Vagina (tissue), 2 donors: ENCODE results near the gene RTP1. TPM values are rescaled to one million over a fixed set of nuclear protein-coding genes. Genes with fewer than 3 reads are reported as not detected.
"Not testable (repeated sequence)": the region's sequence is repeated elsewhere in the genome, so short reads cannot be mapped to it uniquely, and the experiment has no call there.

Experiments used
- DNase-seq, 2 donors: peaks; one replicate each; pipeline ENCODE4 v3.0.0-alpha.2; 2017; ENCODE audit errors: extremely low spot score in 2 of 2
- H3K27ac ChIP-seq: fragments of 200-600 bp; sonication (generic); one replicate; pipeline ENCODE4 v1.5.1; 2019
- H3K27me3 ChIP-seq: fragments of 200-600 bp; sonication (generic); one replicate; pipeline ENCODE4 v1.5.1; 2019
- H3K36me3 ChIP-seq, 2 donors: fragments of 200-600 bp; sonication (generic); one replicate each; pipeline ENCODE4 v1.5.1; 2017 to 2019
- H3K4me1 ChIP-seq: fragments of 200-600 bp; sonication (generic); one replicate; pipeline ENCODE4 v1.5.1; 2019
- H3K4me3 ChIP-seq, 2 donors: fragments of 200-600 bp; sonication (generic); 1 replicate in 1 of 2; 2 replicates in 1 of 2; pipeline ENCODE4 v1.5.1; 2016 to 2019
- H3K9me3 ChIP-seq: fragments of 200-600 bp; sonication (generic); one replicate; pipeline ENCODE4 v1.5.1; 2019
- POLR2A ChIP-seq, 2 donors: fragments of 450-650 bp; IDR thresholded peaks; one replicate each; pipeline ENCODE4 v1.6.1; 2017; ENCODE audit warnings: antibody characterized with exemption in 2 of 2, mild to moderate bottlenecking in 2 of 2, moderate library complexity in 2 of 2
- POLR2AphosphoS5 ChIP-seq, 2 donors: sonication (generic); formaldehyde crosslinking; IDR thresholded peaks; one replicate each; pipeline ENCODE4 v1.9.0; 2017; ENCODE audit warnings: antibody characterized with exemption in 2 of 2, mild to moderate bottlenecking in 2 of 2, low read depth in 1 of 2; ENCODE audit not compliant: insufficient read depth in 1 of 2
- intact Hi-C: fragments of 100-400 bp; cut with DNase I; formaldehyde crosslinking; loops from one replicate; pipeline ENCODE4 v1.15.1; 2023
- total RNA-seq: library from RNA; depleted of rRNA; stranded (reverse); fragments of >200 nt; gene quantifications from one replicate; pipeline ENCODE4 v1.2.3, GENCODE V29; 2016
- TF ChIP-seq, protein P1 (sequence below), 3 experiments: fragments of 450-650 bp in 2 of 3; fragments of 200-600 bp in 1 of 3; sonication (generic) in 1 of 3; IDR thresholded peaks; one replicate each; pipeline ENCODE4 v1.5.1; 2017 to 2019; ENCODE audit warnings: antibody characterized with exemption in 3 of 3, mild to moderate bottlenecking in 2 of 3, moderate library complexity in 2 of 3

The RTP1 gene
- total RNA-seq, 1 donor from 2014 or later: not detected

DNA sequence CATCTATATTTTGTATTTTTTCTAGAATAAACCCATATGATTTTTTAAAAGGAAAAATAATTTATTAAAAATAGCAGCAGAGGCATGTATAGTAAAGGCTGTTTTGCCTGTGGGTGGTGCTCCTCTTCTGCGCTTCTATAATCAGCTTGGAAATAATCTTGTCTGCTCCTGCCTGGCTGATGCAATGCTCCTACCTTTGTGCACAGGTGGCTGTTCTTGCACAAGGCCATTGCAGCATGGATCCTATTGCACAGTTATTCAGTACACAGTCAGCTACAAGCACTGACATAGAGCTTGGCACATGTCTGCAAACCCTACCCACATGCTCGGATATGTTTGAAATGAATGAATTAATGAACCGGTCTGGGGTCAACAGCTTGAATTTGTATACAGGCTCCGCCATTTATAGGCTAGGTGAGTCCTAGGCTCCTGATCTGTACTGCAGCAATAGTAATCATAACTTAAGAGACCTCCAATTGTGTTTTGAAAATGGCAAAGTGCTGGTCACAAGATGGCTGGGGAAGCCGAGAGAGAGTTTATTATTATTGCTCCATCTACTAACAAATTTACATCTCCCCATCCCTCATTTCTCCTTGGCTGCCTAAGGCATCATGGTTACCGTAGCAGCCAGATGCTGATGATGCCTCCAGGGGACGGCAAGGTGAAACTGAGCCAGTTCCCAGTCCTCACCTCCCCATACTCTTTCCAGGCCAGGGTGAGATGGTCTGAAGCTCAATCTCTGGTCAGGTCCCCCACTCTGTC, 532 bp upstream of the RTP1 start:
- TF ChIP-seq, protein P1, sequence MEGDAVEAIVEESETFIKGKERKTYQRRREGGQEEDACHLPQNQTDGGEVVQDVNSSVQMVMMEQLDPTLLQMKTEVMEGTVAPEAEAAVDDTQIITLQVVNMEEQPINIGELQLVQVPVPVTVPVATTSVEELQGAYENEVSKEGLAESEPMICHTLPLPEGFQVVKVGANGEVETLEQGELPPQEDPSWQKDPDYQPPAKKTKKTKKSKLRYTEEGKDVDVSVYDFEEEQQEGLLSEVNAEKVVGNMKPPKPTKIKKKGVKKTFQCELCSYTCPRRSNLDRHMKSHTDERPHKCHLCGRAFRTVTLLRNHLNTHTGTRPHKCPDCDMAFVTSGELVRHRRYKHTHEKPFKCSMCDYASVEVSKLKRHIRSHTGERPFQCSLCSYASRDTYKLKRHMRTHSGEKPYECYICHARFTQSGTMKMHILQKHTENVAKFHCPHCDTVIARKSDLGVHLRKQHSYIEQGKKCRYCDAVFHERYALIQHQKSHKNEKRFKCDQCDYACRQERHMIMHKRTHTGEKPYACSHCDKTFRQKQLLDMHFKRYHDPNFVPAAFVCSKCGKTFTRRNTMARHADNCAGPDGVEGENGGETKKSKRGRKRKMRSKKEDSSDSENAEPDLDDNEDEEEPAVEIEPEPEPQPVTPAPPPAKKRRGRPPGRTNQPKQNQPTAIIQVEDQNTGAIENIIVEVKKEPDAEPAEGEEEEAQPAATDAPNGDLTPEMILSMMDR (IDR thresholded peaks at IDR 0.05): no peak
- TF ChIP-seq POLR2A (IDR thresholded peaks at IDR 0.05): no peak
- no peak for TF ChIP-seq POLR2AphosphoS5 (IDR thresholded peaks at IDR 0.05; ENCODE audit: insufficient read depth in 1 of 2, low read depth in 1 of 2)
- Histone ChIP-seq H3K9me3 (no peaks in the 10 kb centered on the region), H3K27ac (no peak overlapping the region), H3K27me3 (no peaks in the 10 kb centered on the region), H3K4me1 (no peaks in the 10 kb centered on the region), H3K36me3 (no peaks in the 10 kb centered on the region), H3K4me3 (no peak overlapping the region)
- DNase-seq: no peak
- intact Hi-C loops: no loop called here

- no peaks in the 10 kb centered on the region for H3K9me3 ChIP-seq
- H3K36me3 ChIP-seq: no peaks in the 10 kb centered on the region
- H3K4me1 ChIP-seq: no peaks in the 10 kb centered on the region
- no peak overlapping the region for H3K4me3 ChIP-seq
- no peak for DNase-seq
- no peaks in the 10 kb centered on the region for H3K27me3 ChIP-seq
- TF ChIP-seq, protein P1 (IDR thresholded peaks at IDR 0.05): no peak
- TF ChIP-seq POLR2A (IDR thresholded peaks at IDR 0.05) (no peak), POLR2AphosphoS5 (IDR thresholded peaks at IDR 0.05; ENCODE audit: insufficient read depth in 1 of 2, low read depth in 1 of 2) (no peak)
- intact Hi-C loops: no loop called here
- H3K27ac ChIP-seq: no peak overlapping the region
Observed at GRCh38 chr3:187198490-187198889, 1.2 kb downstream of the RTP1 start.

GRCh38 chr3:187199463-187200050, 2.3 kb downstream of the RTP1 start:
- H3K27ac ChIP-seq, H3K27me3 ChIP-seq, H3K4me3 ChIP-seq, H3K9me3 ChIP-seq, H3K36me3 ChIP-seq, intact Hi-C loops, DNase-seq, H3K4me1 ChIP-seq: not testable (repeated sequence)

- no peaks in the 10 kb centered on the region for H3K36me3 ChIP-seq
- no peaks in the 10 kb centered on the region for H3K27me3 ChIP-seq
- no peak for DNase-seq
- peaks cover 35% of the 10 kb centered on the region for H3K4me1 ChIP-seq
- H3K4me3 ChIP-seq: no peak overlapping the region
- no peak overlapping the region for H3K27ac ChIP-seq
- TF ChIP-seq, protein P1 (IDR thresholded peaks at IDR 0.05): no peak
- TF ChIP-seq POLR2AphosphoS5 (IDR thresholded peaks at IDR 0.05; ENCODE audit: insufficient read depth in 1 of 2, low read depth in 1 of 2) (no peak), POLR2A (IDR thresholded peaks at IDR 0.05) (no peak)
- no peaks in the 10 kb centered on the region for H3K9me3 ChIP-seq
- intact Hi-C loops: no loop called here
Observed at GRCh38 chr3:187205683-187206082, 8.4 kb downstream of the RTP1 start.

DNA sequence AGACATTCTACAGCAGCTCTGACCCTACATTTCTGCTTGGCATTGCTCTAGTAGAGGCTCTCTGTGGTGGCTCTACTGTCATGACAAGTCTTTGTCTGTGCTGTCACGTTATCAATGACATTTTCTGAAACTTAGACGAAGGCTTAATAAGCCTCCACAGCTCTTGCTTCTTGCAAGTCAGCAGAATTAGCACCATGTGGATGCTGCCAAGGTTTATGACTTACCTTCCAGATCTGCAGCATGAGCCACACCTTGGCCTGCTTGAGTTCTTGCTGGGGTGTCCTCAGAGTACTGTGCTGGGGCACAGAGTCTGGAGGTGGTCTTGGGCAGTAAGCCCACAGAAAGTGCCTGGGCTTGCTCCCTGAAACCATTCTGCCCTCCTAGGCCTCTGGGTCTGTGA, 9.8 kb downstream of the RTP1 start:
- Histone ChIP-seq H3K27me3 (no peaks in the 10 kb centered on the region), H3K27ac (peak overlapping the region; percentile 46), H3K36me3 (no peaks in the 10 kb centered on the region), H3K9me3 (no peaks in the 10 kb centered on the region), H3K4me1 (peaks cover 41% of the 10 kb centered on the region), H3K4me3 (no peak overlapping the region)
- no peak for DNase-seq
- intact Hi-C loops: no loop called here
- TF ChIP-seq POLR2A (IDR thresholded peaks at IDR 0.05) (no peak), POLR2AphosphoS5 (IDR thresholded peaks at IDR 0.05; ENCODE audit: insufficient read depth in 1 of 2, low read depth in 1 of 2) (no peak)
- TF ChIP-seq, protein P1 (IDR thresholded peaks at IDR 0.05): no peak
